Measurements from ENCODE around the gene GPHB5. TPM values are rescaled to one million over a fixed set of nuclear protein-coding genes. Genes with fewer than 3 reads are reported as not detected.

The GPHB5 gene
- total RNA-seq, 1 experiment from 2014 or later, result not detected

DNA sequence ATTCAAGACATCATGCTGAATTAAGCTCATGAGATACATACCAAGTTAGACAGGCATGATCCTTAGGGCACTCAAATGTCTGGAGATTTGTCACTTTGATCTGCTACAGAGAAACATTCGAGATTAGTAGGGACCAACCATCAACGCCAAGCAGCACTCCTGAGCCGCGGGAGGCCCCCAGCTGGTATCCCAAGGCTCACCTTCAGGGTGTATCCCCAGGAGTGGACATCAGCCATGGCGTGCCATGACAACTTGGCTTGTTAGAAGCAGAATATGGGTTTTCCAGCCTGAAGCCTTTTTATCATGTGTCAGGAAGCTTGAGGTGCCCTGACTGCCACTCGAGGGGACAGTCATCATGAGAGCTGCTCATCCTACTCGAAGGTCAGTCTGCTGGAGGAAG, 39.1 kb upstream of the GPHB5 start:
- no peak for DNase-seq (ENCODE audit: unreplicated experiment)
- intact Hi-C loops (cut with micrococcal nuclease), result no loop called here
- Mint-ChIP-seq H3K27me3 (ENCODE audit: insufficient read depth, unreplicated experiment) (no peaks in the 10 kb centered on the region), H3K4me1 (ENCODE audit: insufficient read depth, unreplicated experiment) (no peaks in the 10 kb centered on the region), H3K36me3 (ENCODE audit: insufficient read depth, unreplicated experiment) (no peaks in the 10 kb centered on the region), H3K4me3 (ENCODE audit: unreplicated experiment) (no peak overlapping the region), H3K27ac (ENCODE audit: low read depth, unreplicated experiment) (no peak overlapping the region), H3K9me3 (ENCODE audit: unreplicated experiment) (no peaks in the 10 kb centered on the region)
- TF ChIP-seq, protein P1, sequence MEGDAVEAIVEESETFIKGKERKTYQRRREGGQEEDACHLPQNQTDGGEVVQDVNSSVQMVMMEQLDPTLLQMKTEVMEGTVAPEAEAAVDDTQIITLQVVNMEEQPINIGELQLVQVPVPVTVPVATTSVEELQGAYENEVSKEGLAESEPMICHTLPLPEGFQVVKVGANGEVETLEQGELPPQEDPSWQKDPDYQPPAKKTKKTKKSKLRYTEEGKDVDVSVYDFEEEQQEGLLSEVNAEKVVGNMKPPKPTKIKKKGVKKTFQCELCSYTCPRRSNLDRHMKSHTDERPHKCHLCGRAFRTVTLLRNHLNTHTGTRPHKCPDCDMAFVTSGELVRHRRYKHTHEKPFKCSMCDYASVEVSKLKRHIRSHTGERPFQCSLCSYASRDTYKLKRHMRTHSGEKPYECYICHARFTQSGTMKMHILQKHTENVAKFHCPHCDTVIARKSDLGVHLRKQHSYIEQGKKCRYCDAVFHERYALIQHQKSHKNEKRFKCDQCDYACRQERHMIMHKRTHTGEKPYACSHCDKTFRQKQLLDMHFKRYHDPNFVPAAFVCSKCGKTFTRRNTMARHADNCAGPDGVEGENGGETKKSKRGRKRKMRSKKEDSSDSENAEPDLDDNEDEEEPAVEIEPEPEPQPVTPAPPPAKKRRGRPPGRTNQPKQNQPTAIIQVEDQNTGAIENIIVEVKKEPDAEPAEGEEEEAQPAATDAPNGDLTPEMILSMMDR (IDR thresholded peaks at IDR 0.05; ENCODE audit: unreplicated experiment), result no peak
- POLR2A ChIA-PET, result no interaction called here
- CTCF ChIA-PET, result no interaction called here
- BruUV-seq (replicated peaks), result no TSS peak

DNA sequence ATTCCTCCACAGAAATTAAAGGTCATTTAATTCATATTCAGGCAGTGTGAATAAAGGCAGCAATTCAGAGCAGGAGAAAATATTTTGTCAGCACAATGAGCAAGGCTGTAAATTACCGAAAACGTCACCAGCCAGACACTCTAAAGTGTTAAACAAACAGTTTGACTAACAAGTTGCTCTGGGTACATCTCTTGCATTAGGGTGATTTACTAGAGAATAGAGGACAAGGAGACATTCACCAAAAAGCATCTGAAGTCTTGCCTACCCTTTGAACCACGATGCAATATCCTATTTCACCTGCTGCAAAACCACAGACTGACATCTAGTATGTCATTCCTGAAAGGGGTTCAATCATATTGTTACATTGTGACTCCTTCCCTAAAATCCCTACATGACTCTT, 27.1 kb upstream of the GPHB5 start:
- ChIA-PET CTCF (no interaction called here), POLR2A (interaction anchor here (0.6 kb wide), 1 partner anchor 21 kb away, joined by 3 read pairs; no protein-coding TSS in a partner anchor)
- H3K27ac Mint-ChIP-seq (ENCODE audit: low read depth, unreplicated experiment), result no peak overlapping the region
- no peaks in the 10 kb centered on the region for H3K9me3 Mint-ChIP-seq (ENCODE audit: unreplicated experiment)
- DNase-seq (ENCODE audit: unreplicated experiment), result no peak
- TF ChIP-seq, protein P1 (IDR thresholded peaks at IDR 0.05; ENCODE audit: unreplicated experiment), result no peak
- H3K4me3 Mint-ChIP-seq (ENCODE audit: unreplicated experiment), result no peak overlapping the region
- H3K4me1 Mint-ChIP-seq (ENCODE audit: insufficient read depth, unreplicated experiment), result no peaks in the 10 kb centered on the region
- intact Hi-C loops (cut with micrococcal nuclease), result no loop called here
- H3K27me3 Mint-ChIP-seq (ENCODE audit: insufficient read depth, unreplicated experiment), result peaks cover 17% of the 10 kb centered on the region
- no peaks in the 10 kb centered on the region for H3K36me3 Mint-ChIP-seq (ENCODE audit: insufficient read depth, unreplicated experiment)
- no TSS peak for BruUV-seq (replicated peaks)

DNA sequence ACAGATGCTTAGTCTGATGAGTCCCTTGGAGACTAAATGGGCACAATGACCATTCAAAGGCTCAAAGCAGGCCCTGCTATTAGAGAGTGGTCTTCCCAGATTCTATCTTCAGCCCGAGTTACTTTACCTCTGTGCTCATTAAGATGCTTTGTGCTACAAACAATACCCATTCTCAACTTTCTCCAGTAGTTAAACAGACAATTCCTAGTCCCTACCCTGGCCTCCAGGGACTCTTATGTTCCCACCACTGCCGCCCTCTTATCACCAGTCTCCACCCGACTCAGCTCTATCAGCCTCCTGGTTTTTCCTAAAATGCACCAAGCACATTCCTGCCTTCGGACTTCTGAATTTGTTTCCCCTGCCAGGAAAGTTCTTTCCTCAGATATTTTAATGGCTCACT, 25.6 kb upstream of the GPHB5 start:
- ChIA-PET CTCF (interaction anchor here (1.1 kb wide), 1 partner anchor 1181 kb away, joined by 3 read pairs; no protein-coding TSS in a partner anchor), POLR2A (no interaction called here)
- Mint-ChIP-seq H3K4me1 (ENCODE audit: insufficient read depth, unreplicated experiment) (no peaks in the 10 kb centered on the region), H3K4me3 (ENCODE audit: unreplicated experiment) (no peak overlapping the region), H3K27ac (ENCODE audit: low read depth, unreplicated experiment) (no peak overlapping the region), H3K27me3 (ENCODE audit: insufficient read depth, unreplicated experiment) (peaks cover 17% of the 10 kb centered on the region), H3K9me3 (ENCODE audit: unreplicated experiment) (no peaks in the 10 kb centered on the region), H3K36me3 (ENCODE audit: insufficient read depth, unreplicated experiment) (no peaks in the 10 kb centered on the region)
- no peak for DNase-seq (ENCODE audit: unreplicated experiment)
- BruUV-seq (replicated peaks), result no TSS peak
- intact Hi-C loops (cut with micrococcal nuclease), result no loop called here
- TF ChIP-seq, protein P1 (IDR thresholded peaks at IDR 0.05; ENCODE audit: unreplicated experiment), result no peak

DNA sequence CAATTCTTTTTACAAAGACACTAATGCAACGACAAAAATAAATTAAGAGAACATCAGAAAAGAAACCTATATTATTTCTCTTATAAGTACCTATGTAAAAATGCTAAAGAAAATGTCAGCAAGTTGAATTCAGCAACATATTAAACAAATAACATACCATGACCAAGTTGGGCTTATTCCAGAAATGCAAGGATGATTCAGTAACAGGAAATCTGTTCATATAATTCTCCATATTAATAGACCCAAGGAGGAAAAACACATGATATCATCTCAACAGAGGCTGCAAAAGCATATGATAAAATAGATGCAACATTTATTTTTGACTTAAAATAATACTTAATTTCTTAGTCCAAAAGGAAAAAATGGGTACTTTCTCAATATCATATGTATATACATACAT, 25.1 kb upstream of the GPHB5 start:
- Mint-ChIP-seq H3K4me1 (ENCODE audit: insufficient read depth, unreplicated experiment) (no peaks in the 10 kb centered on the region), H3K27me3 (ENCODE audit: insufficient read depth, unreplicated experiment) (peaks cover 17% of the 10 kb centered on the region), H3K4me3 (ENCODE audit: unreplicated experiment) (no peak overlapping the region), H3K9me3 (ENCODE audit: unreplicated experiment) (no peaks in the 10 kb centered on the region), H3K27ac (ENCODE audit: low read depth, unreplicated experiment) (no peak overlapping the region), H3K36me3 (ENCODE audit: insufficient read depth, unreplicated experiment) (no peaks in the 10 kb centered on the region)
- ChIA-PET CTCF (interaction anchor here (0.7 to 1.1 kb wide), 2 partner anchors 762 to 1181 kb away, joined by 3 read pairs; no protein-coding TSS in a partner anchor), POLR2A (no interaction called here)
- peak; percentile 21 for DNase-seq (ENCODE audit: unreplicated experiment)
- TF ChIP-seq, protein P1 (IDR thresholded peaks at IDR 0.05; ENCODE audit: unreplicated experiment), result no peak
- no TSS peak for BruUV-seq (replicated peaks)
- intact Hi-C loops (cut with micrococcal nuclease), result no loop called here
